Activated CD8-positive, alpha-beta memory T cell treated with anti-CD3 and anti-CD28 coated beads for 48 hours (primary cell): ENCODE data around the gene CACNG3.
"Not testable (repeated sequence)": the region's sequence is repeated elsewhere in the genome, so short reads cannot be mapped to it uniquely, and the experiment has no call there.

ENCODE experiments used
- DNase-seq, 3 experiments: peaks; one replicate each; pipeline ENCODE4 v3.0.0-alpha.2; 2020; ENCODE audit warnings: low read depth in 2 of 3, low spot score in 2 of 3

CACNG3 gene

DNA sequence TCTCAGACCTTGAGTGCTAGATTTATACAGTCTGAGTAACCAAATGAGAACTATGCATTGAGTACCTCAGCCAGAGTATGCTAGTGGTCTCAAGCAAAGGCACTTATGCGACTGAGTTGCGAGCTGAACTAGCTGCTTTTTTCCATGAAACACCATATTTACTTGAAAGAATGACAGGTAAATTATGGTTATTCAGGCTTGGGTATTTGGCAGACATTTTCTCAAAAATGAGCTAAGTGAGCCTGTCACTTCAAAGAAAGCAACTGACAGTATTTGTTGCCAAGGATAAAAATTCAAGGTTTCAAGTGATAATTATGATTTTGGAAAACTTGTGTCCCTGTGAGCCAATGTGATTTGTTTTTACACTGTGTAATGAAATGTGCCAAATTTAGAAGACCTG lies 19.3 kb downstream of the CACNG3 start:
- no peak for DNase-seq

DNA sequence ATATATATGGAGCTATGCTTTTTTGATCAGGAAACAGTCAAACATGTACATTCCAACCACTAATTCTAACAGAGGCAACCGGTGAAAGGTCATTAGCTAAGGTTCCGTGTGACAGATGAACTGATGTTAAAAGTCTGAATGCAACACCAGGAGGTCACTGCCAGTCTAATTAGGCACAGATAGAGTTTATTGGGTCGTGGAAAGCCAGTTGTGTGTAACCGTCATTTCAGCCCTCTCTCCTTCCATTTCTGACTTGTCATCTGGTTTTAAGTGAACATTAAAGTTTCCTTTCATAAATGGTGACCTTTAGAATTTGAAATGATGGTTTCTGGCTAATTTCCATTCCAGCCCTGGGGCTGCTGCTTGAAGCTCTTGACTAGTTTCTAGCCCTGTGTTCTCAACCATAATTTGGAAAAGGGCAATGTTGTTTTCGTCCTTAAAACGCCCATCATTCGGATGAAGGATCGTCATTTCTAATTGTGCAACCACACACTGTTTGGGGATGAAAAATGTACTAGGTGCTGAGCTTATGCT lies 23.9 kb downstream of the CACNG3 start:
- DNase-seq = no peak

DNA sequence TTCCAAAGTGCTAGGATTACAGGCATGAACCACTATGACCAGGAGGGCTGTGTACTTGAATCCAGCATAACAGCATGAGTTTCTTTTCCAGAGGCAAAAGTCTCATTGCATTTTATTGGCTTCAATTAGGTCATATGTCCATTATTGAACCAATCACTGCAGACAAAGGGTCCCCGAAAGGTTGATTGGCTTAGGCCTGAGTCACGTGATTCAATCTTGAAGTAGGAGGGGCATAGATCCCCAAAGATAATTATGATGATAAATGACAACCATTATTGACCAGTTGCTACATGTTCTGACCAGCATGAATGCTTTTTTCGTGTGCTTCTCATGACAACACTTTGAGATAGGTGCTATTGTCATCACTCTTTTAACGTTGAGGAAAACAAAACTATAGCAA lies 25.3 kb downstream of the CACNG3 start:
- DNase-seq = no peak

DNA sequence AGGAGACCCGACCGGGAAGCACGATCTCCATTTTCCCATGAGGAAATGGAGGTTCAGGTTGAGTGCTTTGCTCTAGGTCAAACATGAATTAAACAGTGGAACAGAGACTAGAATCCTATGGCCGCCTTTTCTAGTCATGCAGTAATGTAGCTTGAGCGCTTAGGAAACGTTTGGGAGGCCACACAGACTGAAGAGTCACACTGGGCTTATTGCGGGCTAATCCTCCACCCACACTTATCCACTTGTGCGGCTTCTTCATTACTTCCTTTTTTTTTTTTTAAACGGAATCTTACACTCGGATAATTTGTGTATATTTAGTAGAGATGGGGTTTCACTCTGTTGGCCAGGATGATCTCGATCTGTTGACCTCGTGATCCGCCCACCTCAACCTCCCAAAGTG lies 26.0 kb downstream of the CACNG3 start:
- no peak for DNase-seq

DNA sequence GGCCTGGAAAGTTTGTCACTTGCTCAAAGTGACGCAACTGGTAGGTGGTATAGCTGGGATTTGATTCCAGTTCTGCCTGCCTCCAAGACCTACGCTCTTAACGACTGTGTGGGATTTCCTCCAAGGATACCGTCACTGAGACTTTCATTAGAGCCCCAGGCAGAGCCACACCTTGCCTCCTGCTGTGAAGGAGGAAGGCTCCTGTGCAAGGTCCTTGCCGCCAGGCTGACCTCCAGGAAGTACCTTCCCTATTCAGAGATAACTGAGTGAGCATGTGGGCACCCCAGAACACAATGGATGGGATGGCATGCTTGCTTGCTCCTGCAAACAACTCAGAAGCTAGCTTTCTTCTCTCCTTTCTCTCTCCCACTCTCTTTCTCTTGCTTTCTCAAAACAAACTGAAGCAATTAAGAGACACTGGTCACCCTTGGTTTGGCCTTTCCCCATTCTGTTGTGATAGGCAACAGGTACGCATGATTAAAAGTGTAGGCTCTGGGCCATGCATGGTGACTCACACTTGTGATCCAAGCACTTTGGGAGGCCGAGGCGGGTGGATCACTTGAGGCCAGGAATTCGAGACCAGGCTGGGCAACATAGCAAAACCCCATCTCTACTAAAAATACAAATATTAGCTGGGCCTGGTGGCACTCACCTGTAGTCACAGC lies 30.7 kb downstream of the CACNG3 start:
- no peak for DNase-seq

DNA sequence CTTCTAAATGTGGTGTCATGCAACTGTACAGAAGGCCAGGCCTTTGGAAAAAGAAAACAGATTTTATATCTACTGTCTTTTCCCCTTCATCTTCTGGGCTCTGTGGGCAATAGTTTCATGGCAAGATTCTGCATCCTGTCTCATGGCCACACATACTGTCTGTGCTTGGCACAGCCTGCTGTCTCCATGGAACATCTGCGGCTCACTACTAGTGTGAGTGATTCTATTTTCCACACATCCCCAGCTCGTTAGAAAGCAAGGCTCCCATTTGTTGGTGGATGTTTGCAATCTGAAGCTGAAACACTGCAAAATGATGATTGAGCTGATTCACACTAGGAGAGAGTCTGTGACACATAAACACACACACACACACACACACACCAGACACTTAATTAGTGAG lies 32.4 kb downstream of the CACNG3 start:
- DNase-seq = no peak

DNA sequence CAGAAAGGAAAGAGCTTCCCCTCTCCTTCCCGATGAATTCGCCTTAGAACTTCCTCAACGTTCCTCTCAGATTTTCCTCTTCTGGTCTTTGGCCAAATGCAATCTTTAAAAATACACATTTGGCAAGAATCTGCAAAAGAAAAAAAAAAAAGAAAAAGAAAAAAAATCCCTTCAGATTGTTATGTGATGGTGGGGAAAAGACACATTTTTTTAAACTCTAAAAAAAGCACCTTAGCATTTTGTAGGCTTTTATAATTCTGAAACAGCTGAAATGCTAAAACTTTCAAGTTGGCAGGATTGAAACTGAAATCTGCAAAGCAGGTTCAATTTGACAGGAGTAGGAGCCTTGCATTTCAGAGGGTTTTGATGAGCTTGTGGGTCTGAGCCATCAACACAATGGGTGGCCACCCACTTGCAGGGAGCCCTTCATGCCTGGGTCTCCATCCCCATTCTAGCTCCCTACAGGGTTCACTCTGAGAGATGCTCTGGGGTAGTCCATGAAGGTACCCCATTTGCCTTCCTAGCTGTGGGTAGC lies 33.1 kb downstream of the CACNG3 start:
- no peak for DNase-seq

DNA sequence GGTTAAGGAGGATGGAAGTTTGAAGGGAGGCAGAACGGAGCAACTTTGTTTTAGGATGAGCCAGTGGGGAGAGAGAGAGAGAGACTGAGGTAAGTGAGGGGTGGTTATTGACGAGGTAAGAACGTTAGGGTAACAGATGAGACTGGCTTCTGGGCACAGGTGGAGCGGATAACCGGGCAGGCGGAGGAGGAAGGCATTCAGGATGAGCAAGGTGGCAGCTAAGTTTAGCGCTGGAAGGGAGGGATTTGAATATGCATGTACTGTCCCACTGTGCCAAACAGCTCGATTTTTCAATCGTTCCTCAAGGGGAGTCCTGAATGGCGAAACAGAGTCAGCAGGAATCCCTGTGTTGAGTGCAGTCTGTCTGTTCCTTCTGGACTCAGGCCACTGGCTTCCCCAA lies 35.8 kb downstream of the CACNG3 start:
- no peak for DNase-seq

DNA sequence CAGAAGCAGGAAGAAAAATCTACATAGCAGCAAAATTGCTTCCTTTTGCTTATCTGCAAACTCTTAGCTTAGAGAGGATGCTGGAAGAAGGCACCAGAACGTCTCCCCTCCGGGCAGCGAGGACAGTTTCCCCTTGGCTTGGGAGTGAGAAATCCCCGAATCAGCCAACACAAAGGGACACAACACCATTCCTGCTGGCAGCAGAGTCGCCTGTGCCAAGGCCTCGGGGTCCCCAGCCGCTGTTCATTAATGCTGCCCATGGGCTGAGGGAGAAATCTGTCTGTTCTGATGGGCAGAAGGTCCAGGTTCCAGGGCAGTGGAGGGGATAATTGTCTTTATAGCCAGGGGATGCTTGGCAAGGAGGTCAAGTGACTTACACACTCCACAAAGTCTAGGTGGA lies 38.0 kb downstream of the CACNG3 start:
- DNase-seq = no peak

DNA sequence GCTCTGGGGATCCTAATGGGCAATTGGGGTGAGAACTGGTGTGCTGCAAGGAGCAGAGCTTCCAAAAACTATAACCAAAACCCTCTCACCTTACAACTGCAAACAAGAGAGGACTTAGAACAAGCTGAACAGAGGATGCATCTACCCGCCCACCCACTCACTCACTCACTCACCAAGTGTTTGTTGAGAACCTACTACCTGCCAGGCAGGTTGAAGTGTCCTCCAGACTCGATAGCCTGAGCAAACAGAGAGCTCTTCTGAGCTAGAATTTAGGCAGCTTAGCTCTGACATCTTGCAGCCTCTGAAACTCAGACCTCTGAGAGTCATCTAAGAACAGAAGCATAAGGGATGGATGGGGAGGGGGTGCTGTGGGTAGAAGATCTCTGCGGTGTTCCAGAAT lies 41.2 kb downstream of the CACNG3 start:
- no peak for DNase-seq

DNA sequence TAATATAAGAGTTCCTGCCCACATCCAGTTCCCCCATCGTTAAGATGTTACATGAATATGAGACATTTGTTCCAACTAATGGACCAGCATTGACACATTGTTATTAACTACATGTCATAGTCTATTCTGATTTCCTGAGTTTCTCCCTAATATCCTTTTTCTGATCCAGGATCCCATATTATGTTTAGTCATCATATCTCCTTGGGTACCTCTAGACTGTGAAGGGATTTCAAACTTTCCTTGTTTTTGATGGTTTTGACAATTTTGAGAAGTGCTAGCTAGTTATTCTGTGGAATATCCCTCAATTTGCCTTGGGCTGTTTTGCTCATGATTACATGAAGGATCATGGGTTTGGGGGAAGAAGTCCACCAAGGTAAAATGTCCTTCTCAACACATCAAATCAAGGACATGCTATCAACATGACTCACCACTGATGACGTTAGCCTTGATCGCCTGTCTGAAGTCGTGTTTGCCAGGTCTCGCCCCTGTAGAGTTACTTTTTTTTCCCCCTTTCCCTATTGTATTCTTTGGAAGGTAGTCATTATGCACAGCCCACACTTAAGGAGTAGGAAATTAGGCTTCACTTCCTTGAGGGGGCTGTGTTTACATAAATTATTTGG lies 42.5 kb downstream of the CACNG3 start:
- no peak for DNase-seq

DNA sequence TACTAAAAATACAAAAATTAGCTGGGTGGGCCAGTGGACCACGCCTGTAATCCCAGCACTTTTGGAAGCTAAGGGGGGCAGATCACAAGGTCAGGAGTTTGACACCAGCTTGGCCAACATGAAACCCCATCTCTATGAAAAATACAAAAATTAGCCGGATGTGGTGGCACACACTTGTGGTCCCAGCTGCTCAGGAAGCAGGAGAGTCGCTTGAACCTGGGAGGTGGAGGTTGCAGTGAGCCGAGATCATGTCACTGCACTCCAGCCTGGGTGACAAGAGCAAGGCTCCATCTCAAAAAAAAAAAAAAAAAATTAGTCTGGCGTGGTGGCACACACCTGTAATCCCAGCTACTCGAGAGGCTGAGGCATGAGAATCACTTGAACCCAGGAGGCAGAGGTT lies 44.6 kb downstream of the CACNG3 start:
- DNase-seq = not testable (repeated sequence)

DNA sequence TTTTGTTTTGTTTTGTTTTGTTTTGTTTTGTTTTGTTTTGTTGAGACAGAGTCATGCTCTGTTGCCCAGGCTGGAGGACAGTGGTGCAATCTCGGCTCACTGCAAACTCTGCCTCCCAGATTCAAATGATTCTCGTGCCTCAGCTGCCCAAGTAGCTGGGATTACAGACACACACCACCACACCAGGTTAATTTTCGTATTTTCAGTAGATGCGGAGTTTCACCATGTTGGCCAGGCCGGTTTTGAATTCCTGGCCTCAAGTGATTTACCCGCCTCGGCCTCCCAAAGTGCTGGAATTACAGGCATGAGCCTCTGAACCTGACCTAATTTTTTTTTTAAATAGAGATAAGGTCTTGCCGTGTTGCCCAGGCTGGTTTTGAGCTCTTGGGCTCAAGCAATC lies 46.5 kb downstream of the CACNG3 start:
- no peak for DNase-seq

DNA sequence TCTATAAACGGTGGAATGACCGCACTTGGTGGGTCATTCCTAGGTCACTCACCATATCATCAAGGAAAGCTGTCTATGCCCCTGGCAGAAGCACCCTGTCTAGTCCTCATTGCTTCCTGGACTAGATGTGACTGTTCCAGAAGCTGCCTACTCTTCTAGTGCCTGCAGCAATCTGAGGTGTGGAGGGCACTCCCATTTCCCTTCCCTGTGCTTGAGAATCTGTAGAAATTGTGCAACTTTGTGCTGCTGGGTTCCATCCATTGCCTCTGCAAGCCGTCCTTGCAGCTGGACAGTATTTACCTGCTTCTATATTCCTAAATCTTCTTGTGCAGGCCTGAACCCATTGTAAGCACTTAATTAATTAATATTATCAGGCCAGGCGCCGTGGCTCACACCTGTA lies 52.1 kb downstream of the CACNG3 start:
- DNase-seq = no peak

DNA sequence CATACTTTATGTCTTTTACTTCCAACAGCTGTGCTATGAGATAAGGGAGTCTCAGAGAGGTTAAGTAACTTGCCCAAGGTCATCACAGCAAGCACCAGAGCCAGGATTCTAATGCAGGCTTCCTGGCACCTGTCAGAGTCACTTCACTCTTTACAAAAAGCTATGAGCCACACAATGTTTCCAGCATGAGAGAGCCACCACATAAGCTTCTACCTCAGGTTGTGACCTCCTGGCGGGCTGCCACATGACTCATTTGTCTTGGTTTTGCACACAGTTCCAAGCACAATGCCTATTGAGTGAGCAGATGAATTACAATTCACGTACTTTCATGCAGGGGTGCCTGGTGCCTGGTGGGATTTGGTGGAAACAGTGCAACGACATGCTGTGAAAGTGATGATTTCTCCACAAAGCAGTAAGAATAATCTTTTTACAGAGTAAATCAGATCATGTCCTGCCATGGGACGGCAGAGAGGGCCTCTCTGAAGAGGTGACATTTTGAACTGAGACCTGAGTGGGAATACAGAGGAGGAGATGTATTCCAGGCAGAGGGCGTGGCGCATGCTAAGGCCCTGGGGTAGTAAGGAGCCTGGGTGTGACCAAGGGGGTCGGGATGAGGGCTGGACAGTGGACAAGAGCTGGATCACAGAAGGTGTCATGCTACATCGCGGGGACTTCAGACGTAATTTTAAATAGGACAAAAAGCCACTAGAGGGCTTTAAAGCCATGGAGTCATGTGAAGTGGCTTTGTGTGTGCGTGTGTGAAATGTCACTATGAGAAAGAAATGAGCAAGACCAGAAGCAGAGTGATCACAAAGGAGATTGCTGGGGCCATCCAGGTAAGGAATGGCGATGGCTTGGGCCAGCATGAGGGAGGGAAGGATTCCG lies 53.4 kb downstream of the CACNG3 start:
- DNase-seq = peak in 1 of 3 experiments; percentile 25

DNA sequence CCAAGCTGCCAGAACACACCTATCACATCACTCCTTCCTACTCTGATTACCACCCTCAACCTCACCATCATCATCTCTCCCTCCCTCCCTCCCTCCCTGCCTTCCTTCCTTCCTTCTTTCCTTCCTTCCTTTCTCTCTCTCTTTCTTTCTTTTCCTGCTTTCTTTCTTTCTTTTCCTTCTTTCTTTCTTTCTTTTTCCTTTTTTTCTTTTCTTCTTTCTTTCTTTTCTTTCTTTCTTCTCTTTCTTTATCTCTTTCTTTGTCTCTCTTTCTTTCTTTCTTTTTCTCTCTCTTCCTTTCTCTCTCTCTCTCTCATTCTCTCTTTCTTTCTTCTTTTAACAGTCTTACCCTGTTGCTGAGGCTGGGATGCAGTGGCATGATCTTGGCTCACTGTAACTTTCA lies 59.2 kb downstream of the CACNG3 start:
- DNase-seq = no peak

DNA sequence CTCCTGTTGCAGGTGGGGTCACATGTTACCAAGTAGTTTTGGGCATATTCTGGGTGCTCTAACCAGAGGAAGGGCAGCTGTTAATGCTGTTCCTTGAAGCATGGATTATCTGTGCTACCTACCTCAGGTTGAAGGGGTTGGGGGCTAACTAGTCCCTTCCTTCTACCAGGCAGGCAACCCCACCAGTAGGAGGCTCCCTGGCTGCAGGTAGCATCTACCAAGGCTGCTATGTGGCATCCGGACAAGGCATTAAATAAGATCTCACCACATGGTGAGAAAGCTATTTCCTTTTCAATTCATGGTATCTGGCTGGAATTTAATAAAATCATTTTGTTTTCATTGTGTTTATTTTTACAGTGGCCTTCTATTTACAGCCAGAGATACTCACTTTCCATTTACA lies 62.5 kb downstream of the CACNG3 start:
- no peak for DNase-seq

DNA sequence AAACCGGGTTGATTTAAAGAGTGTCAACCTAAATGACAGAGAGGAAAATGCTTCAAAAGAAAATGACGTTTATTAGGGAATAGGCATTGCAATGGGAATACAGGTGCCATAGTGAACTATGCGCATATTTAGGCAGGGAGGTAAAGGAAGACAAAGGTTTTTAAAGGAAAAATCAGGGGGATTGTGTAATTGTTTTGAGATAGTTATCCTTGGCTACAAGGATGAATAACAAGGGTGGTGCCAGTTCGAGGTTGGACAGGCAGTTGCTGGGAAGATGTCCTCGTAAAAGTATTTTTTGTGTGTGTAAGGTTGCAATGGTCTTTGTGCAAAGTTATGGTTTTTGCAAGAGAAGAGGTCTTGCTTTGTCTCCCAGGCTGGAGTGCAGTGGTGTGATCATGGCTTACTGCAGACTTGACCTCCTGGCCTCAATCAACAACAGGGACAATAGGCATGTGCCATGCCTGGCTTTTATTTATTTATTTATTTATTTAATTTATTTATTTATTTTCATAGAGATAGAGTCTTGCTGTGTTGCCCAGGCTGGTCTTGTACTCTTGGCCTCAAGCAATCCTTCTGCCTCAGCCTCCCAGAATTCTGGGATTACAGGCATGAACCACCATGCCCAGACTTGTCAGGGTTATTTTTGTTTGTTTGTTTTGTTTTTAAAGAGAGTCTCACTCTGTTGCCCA lies 63.1 kb downstream of the CACNG3 start:
- no peak for DNase-seq

DNA sequence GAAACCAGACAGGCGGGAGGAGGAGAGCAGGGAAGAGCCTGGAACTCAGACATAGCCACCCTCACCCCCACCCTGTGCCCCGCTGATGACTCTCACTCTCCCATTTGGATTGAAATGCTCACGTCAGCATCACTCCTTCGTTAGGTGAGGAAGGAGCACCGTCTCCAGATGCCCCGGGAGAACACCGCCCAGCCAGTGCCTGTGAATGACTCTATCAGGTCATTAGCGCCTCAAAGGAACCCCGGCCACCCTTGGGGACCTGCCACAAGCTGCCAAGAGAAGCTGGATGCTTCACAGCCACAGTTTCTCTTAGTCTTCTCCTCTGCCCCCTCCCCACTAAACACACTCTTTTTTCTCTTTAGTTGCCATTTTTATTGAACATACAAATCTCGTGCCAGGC lies 66.0 kb downstream of the CACNG3 start:
- no peak for DNase-seq

DNA sequence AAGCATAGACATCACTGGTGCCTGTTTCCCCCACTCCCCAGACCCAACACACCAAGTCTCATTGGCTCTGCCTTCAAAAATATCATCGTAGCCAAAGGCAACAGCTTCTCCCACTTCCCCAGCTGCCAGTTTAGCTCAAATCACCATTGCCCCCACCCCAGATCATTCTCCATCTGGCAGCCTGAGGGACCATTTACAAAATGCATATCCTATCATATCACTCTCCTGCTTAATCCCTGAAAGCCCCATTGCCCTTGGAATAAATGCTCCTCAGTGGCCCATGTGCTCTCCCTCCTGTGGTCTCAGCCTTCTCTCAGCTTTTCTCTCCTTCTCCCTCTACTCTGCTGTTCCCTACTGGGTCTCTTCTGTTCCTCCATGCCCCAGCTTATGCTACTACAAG lies 68.3 kb downstream of the CACNG3 start:
- DNase-seq = no peak

DNA sequence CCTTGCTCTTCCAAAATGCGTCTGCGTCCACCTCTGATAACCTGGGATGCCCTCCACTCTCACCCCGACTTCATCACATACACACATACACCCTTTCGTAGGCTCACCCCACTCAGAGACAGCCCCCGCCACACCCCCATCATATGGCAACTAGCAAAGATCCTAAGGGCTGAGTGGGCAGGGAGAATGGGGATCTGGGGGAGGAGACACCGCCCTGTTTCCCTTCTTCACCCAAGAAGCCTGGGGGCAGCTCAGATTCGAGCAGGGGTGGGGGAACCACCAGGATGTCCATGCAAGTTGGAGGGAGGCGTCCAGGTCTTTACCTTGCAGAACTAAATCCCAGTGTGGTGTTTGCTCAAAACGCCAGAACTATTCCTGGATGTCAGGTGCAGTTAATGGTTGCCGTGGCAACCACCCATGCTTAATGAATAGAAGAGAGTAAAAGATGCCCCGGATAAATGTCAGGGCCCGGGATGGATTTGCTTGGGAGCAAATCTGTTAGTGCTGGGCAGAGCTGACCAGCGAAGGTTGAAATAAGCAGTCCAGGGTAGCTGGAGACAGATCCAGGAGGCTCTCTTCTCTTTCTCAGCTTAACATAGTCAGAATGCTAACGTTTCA lies 72.8 kb downstream of the CACNG3 start:
- DNase-seq = no peak
